ENCODE measurements around the gene MT2A.

MT2A gene

DNA sequence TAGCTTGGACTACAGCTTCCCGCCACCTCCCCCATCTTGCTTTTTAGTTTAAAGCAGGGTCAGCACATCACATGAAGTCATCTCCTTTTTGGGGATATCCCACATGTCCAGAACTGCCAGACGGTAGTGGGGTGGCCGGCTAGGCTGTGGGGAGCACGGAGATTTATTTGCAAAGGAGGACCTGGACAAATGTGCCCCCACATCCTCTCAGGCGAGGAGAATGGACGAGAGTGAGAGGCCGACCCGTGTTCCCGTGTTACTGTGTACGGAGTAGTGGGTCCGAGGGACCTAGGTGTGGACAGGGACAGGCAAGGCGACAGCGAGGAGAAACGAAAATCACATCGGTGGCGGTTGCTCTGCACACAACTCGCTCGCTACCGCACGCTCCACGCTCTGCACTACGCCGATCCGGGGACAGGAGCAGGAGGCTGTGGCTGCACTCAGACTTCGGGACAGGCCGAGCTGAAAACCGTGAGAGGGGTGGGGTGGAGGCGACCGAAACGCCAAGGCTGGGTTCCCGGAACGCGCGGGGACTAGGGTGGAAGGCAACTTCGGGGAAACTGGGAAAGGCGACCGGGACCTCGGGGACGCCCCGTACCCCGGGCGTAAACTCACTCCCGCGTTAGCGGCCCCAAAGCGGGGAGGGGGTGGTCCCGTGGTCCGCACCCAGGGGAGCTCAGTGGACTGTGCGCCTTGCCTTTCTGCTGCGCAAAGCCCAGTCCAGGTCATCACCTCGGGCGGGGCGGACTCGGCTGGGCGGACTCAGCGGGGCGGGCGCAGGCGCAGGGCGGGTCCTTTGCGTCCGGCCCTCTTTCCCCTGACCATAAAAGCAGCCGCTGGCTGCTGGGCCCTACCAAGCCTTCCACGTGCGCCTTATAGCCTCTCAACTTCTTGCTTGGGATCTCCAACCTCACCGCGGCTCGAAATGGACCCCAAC, 29.7 kb downstream of the MT2A start, which contains the start of gene MT1A:
TSS of gene MT1A (plus strand) at position 853 of the 937 bp plus-strand sequence. CDS start at position 926, 73 bp downstream.
- DNase-seq (ENCODE audit: low spot score) = no peak

DNA sequence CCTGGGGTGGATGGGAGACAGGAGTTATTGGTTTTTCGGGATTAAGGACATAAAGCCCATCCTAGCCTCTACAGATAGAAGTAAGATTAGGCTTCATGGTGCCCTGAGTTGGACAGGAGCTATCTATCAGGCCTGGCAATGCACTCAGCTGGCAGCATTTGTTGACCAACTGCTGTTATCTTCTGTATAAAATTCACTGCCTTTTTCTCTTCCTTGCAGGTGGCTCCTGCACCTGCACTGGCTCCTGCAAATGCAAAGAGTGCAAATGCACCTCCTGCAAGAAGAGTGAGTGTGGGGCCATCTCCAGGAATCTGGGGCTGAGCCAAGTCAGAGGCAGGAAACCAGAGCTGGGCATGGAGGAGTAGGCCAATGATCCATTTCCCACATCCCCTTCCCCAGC, 30.7 kb downstream of the MT2A start:
- no peak for DNase-seq (ENCODE audit: low spot score)

DNA sequence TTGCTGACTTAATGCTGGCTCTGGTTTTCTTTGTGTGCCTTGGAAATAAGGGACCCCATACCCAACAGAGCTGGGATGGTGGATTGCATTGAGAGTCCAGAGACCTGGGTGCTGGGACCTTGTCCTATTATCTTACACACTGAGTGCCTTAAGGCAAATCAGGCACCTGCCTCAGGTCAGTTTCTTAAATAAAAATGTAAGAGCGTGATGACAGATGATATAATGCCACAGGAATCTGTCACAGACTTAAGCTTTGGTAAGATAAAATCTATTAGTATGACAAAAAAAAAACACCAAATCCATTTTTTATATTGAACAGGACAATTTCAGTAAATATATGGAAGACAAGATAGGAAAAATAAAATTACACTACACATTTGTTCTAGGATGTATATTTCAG, 31.7 kb downstream of the MT2A start:
- DNase-seq (ENCODE audit: low spot score) = no peak

DNA sequence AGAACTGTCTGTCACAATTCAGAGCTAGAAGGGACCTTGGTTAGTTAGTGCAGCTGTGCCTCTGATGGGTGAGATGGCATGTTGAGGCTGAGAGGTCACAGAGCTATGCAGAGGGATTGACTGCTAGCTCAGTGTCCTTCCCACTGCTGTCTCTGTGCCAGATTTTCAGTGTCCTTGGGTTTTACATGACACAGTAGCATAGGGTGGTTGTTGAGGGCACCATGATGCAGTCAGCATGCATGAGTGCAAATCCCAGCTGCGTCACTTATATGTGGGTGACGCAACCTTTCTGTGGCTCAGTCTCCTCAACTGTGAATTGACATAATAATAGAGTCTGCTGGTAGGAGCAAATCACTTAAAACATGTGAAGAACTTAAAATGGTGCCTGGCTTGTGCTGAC, 32.8 kb downstream of the MT2A start:
- no peak for DNase-seq (ENCODE audit: low spot score)

DNA sequence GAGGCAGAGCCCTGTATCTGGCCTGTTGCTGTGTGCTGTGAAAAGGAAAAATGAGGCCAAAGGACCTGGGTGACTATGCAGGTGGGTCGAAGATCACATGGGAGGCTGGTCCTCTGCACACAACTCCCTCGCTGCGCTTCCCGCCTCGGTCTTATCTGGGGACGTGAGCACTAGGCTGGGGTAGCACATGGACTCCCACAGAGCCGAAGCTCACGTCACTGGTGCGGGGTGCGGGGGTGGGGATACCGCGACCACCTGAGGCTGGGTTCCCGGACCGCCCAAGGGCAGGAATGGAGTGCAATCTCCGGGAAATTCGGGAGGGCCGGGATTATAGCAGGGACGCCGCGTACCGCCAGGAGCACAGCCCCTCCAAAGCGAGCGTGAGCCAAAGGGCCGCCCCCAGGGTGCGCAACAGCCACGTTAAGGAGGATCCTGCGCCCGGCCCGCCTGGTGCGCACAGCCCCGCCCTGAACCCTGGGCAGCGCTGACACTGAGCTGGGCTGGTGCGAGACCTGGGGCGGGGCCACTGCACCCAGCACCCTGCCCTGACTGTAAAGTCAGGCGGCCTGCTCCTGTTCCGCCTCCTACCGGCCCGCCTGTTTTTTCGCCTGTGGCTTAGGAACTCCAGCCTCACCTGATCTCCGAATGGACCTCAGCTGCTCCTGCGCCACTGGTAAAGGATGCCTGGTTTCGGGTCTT, 34.8 kb downstream of the MT2A start:
- DNase-seq (ENCODE audit: low spot score) = peak; percentile 30

DNA sequence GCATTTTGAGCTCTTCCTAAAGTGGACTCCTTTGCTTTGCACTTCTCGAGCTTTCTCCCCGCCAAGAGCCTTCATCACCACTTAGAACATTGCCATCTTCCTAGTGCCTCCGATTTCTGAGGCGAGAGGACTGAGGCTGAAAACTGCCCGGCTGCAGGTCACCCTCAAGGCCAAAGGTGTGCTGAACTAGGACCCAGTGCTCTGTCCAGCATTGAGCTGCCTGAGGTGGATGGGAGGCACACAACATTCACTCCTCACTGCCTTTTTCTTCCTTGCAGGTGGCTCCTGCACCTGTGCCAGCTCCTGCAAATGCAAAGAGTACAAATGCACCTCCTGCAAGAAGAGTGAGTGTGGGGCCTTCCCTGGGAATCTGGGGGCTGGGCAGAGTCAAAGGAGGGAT, 35.4 kb downstream of the MT2A start:
- DNase-seq (ENCODE audit: low spot score) = no peak

DNA sequence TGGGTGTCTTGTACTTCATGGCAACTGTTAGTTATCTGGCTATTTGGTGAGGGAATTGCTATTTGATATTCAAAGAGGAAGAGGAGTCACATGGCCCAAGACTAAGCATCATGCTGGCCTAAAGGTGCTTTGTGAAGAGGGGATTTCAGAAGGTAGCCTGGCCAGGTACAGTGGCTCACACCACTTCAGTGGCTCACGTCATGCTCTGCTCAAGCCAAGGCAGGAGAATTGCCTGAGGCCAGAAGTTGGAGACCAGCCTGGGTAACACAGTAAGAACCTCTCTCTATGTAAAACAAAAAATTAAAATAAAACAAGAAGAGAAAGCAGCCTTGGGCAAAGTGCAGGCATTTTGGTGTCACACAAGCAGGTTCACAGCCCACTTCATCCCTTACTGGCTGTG, 36.9 kb downstream of the MT2A start:
- DNase-seq (ENCODE audit: low spot score) = no peak

DNA sequence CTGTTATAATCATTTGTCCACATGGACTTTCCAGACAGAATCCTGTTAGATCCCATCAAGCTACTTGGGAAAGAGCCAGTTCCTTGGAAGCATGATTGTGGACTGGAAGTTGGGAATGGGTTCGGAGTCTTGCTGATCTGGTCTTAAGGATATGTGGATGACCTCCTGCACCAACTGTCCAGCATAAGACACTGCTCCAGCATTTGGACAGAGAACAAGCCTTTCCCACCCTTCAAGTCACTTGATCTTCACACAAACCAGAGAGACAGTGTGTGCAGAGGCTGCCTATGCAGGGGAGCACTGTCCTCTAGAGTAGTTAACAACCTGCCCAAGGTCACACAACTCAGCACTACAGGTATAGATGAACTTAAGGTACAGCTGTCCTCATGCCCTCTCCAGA, 37.5 kb downstream of the MT2A start:
- DNase-seq (ENCODE audit: low spot score) = no peak

DNA sequence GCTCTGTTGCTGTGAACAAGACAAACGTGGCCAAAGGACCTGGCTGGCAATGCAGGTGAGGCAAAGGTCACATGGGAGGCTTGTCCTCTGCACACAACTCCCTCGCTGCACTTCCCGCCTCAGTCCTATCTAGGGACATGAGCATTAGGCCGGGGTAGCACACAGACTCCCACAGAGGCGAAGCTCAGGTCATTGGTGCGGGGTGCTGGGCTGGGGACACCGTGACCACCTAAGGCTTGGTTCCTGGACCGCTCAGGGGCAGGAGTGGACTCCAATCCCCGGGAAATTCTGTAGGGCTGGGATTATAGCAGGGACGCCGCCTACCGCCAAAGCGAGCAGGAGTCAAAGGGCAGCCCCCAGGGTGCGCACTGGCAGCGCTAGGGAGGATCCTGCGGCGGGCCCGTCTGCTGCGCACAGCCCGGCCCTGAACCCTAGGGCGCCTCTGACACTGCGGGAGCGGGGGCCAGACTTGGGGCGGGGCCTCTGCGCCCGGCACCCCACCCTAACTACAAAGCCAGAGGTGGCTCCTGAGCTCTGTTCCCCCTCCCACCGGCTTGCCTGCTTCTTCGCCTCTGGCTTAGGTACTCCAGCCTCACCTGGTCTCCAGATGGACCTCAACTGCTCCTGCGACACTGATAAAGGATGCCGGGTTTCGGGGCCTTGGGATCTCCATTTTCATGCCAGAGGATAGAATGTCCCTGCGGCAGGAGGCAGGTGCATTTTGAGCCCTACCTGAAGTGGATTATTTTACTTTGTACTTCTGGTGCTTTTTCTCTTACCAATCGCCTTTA, 39.5 kb downstream of the MT2A start:
- no peak for DNase-seq (ENCODE audit: low spot score)

DNA sequence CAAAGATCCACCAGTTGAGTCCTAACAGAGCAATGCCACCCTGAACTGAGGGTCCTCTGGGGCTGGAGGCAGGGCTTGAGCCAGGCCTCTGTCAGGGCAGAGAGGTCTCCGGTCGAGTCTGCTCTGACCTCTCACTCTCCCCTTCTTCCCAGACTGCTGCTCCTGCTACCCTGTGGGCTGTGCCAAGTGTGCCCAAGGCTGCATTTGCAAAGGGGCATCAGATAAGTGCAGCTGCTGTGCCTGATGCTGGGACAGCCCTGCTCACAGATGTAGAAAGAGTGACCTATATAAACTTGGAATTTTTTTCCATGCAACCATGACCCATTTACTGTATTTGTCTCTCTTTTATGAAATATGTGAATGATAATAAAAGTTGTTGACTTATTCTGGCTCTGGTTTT, 40.9 kb downstream of the MT2A start:
- DNase-seq (ENCODE audit: low spot score) = no peak

DNA sequence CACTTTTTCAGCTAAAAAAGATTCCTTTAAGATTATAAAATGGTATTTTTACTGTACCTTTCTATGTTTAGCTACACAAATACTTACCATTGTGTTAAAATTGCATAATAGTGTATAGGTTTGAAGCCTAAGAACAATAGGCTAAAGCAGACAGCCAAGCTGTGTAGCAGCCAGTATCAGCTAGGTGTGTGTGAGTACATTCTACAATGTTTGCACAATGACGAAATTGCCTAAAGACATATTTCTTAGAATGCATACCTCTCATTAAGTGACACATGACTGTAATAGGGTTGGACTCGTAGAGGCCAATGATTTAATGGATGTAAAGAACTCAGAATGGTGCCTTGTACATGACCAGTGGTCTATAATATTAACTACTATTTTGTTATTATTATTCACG, 41.4 kb downstream of the MT2A start:
- DNase-seq (ENCODE audit: low spot score) = no peak

DNA sequence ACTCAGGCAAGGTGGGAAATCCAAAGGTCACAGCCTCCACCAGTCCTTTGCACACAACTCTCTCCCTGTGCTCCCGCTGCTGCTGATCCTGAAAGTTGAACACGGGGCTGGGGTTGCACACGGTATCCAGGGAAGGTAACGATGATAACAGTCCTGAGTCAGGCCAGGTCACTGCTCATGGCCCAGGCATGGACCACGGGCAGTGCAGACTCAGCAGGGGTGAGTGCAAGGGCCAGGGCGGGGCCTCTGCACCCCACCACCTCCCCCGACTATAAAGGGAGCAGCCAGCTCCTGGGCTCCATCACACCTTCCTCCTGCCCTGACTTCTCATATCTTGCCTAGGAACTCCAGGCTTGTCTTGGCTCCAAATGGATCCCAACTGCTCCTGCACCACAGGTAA, 43.2 kb downstream of the MT2A start, which contains the start of gene MT1B:
TSS of gene MT1B (plus strand) at position 301 of the 400 bp plus-strand sequence. CDS start at position 369, 68 bp downstream.
- no peak for DNase-seq (ENCODE audit: low spot score)

DNA sequence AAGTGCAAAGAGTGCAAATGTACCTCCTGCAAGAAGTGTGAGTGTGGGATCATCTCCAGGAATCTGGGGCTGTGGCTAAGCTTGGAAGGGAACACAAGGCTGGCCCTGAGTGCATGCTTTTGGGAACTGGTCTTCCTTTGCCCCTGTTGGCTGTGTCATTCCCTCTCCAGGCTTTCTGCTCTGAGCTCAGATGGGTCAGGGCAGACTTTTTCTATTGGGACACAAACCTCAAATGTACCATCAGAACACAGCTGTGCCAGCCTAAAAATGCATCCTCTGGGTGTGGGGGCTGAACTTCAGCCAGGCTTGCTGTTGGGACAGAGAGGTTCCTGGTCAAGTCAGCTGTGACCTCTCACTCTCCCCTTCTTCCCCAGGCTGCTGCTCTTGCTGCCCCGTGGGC, 44.2 kb downstream of the MT2A start:
- DNase-seq (ENCODE audit: low spot score) = no peak

DNA sequence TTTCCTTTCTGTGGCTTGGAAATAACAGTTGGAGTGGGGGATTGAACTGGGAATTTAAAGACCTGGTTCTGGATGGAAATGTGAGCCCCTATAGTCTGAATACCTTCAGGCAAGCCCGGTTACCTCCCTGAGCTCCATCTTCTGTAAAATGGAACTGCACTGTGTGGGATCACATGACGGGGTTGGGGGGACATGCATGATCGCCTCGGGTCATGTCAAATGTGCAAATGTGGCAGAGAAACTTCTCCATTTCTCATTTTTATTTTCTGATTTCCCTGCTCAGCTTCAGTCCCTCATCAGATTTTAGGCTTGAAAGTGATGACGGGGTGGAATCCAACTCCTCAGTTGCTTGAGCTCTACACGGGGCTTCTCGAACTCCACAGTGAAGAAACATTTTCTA, 44.8 kb downstream of the MT2A start:
- no peak for DNase-seq (ENCODE audit: low spot score)

DNA sequence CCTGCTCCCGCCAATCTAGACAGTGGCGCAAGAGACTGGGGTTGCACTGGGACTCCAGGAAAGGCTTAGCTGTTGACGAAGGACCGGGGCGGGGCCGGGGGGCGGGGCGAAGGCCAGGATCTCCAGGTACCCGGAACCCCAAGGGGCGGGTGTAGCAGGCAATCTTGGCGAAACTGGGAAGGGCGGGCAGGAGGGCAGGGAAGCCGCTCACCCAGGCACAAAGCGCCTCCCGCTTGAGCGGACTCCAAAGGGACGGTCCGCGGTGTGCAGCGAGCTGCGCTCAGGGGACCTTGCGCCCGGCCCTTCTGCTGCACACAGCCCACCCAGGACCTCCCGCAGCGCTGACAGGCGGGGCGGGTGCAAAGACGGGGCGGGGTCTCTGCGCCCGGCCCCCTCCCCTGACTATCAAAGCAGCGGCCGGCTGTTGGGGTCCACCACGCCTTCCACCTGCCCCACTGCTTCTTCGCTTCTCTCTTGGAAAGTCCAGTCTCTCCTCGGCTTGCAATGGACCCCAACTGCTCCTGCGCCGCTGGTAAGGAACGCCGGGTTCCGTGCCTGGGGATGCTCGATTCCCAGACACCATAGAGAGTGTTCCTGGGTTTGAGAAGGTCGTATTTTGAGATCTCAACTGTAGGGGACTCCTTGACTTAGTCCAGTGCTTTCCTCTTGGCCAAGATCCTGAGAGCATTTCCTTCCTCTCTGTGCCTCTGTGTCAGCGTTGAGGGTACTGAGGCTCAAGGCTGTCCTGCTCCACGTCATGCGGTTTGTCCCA, 49.4 kb downstream of the MT2A start, which contains the start of gene MT1F:
TSS of gene MT1F (plus strand) at position 405 of the 772 bp plus-strand sequence. CDS start at position 505, 100 bp downstream.
- no peak for DNase-seq (ENCODE audit: low spot score)

DNA sequence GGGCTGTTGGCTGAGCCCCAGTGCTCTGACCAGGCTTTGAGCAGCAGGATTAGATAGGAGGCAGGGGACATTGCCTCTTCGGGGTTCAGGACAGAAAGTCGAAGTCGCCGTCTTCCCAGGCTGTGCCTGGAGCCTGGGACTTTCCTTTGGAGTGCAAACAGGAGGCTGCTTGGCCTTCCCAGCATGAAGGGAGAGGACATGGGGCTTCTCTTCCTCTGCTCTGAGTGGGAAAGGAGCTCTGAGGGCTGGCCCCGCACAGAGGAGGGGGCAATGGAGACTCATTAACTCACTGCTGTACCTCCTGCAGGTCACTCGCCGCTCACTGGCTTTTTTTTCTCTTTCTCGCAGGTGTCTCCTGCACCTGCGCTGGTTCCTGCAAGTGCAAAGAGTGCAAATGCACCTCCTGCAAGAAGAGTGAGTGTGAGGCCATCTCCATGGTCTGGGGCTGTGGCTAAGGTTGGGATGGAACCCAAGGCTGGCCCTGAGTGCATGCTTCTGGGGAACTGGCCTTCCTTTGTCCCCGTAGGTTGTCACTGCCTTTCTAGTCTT, 50.0 kb downstream of the MT2A start:
- DNase-seq (ENCODE audit: low spot score) = no peak
